IMR-90 (cell line): ENCODE measurements around the gene HMX1. TPM values are rescaled to one million over a fixed set of nuclear protein-coding genes. Genes with fewer than 3 reads are reported as not detected.

Source experiments
- ATAC-seq: fragments of 200-7000 bp; cut with Tn5 transposase; 2 replicates; pipeline ENCODE4 v1.9.1; 2020; ENCODE audit warnings: low read depth, mild to moderate bottlenecking, moderate library complexity
- BruUV-seq: library from RNA; stranded (reverse); fragments of 400-500 nt; replicated peaks from 2 replicates; lab custom pipeline; 2021; lab: Mats Ljungman, UMichigan
- CTCF ChIA-PET: fragments of 300-600 bp; formaldehyde crosslinking; extraction: SDS; loops from one replicate; lab custom pipeline; 2021; ENCODE audit warnings: antibody characterized with exemption; lab: Yijun Ruan, JAX
- POLR2A ChIA-PET: fragments of 300-600 bp; sonication (Branson Sonifier 250); formaldehyde crosslinking; loops from one replicate; lab custom pipeline; 2022; ENCODE audit warnings: antibody characterized with exemption; ENCODE audit not compliant: unreplicated experiment; lab: Charles Lee
- DNase-seq: peaks from one replicate; pipeline ENCODE4 v3.0.0; 2013
- H2AFZ ChIP-seq: replicated peaks from 2 replicates; pipeline ENCODE3; 2013; ENCODE audit warnings: low read length, mild to moderate bottlenecking; ENCODE audit not compliant: poor library complexity
- H2AK5ac ChIP-seq: 2 replicates; pipeline ENCODE4 v1.6.1; 2013; ENCODE audit warnings: low read depth, low read length, inconsistent platforms
- H2AK9ac ChIP-seq: replicated peaks from 2 replicates; pipeline ENCODE3; 2013; ENCODE audit warnings: mild to moderate bottlenecking, low read depth, low read length, moderate library complexity; ENCODE audit not compliant: poor library complexity
- H2BK120ac ChIP-seq: 2 replicates; pipeline ENCODE4 v1.6.1; 2013; ENCODE audit warnings: low read depth, low read length, inconsistent platforms
- H2BK15ac ChIP-seq: 3 replicates; pipeline ENCODE4 v1.6.1; 2013; ENCODE audit warnings: low read depth, low read length, inconsistent platforms
- H2BK20ac ChIP-seq: 2 replicates; pipeline ENCODE4 v1.6.1; 2013; ENCODE audit warnings: low read depth, mild to moderate bottlenecking, inconsistent platforms, low read length, moderate library complexity
- H2BK5ac ChIP-seq: 2 replicates; pipeline ENCODE4 v1.6.1; 2013; ENCODE audit warnings: mild to moderate bottlenecking, low read depth, low read length, inconsistent platforms; ENCODE audit not compliant: poor library complexity, severe bottlenecking
- H3K14ac ChIP-seq: replicated peaks from 2 replicates; pipeline ENCODE4 v1.6.1; 2013; ENCODE audit warnings: low read depth, low read length, inconsistent platforms
- H3K18ac ChIP-seq: 2 replicates; pipeline ENCODE4 v1.6.1; 2013; ENCODE audit warnings: low read depth, low read length, control low read depth
- H3K23ac ChIP-seq: 2 replicates; pipeline ENCODE4 v1.6.1; 2013; ENCODE audit warnings: low read depth, low read length, inconsistent platforms
- H3K27ac ChIP-seq: 2 replicates; pipeline ENCODE4 v1.5.1; 2013; ENCODE audit warnings: mild to moderate bottlenecking, control low read depth, low read length; ENCODE audit not compliant: insufficient read depth
- H3K27me3 ChIP-seq: 2 replicates; pipeline ENCODE4 v1.6.1; 2013; ENCODE audit warnings: low read length; ENCODE audit not compliant: control insufficient read depth, insufficient read depth
- H3K36me3 ChIP-seq: 2 replicates; pipeline ENCODE4 v1.6.1; 2013; ENCODE audit warnings: low read length, mixed read lengths; ENCODE audit not compliant: control insufficient read depth, insufficient read depth
- H3K4ac ChIP-seq: 2 replicates; pipeline ENCODE4 v1.6.1; 2013; ENCODE audit warnings: low read depth, low read length, inconsistent platforms
- H3K4me1 ChIP-seq: 2 replicates; pipeline ENCODE4 v1.6.1; 2013; ENCODE audit warnings: low read length, mixed read lengths; ENCODE audit not compliant: control insufficient read depth, insufficient read depth
- H3K4me2 ChIP-seq: 2 replicates; pipeline ENCODE4 v1.6.1; 2013; ENCODE audit warnings: low read depth, mild to moderate bottlenecking, control low read depth, low read length, moderate library complexity
- H3K4me3 ChIP-seq: 2 replicates; pipeline ENCODE4 v1.5.1; 2013; ENCODE audit warnings: low read depth, mild to moderate bottlenecking, control low read depth, low read length, moderate library complexity; ENCODE audit not compliant: insufficient read depth
- H3K56ac ChIP-seq: 2 replicates; pipeline ENCODE4 v1.6.1; 2013; ENCODE audit warnings: low read length, inconsistent platforms; ENCODE audit not compliant: insufficient read depth; ENCODE audit errors: extremely low read depth
- H3K79me1 ChIP-seq, 2 experiments: 2 replicates each; pipeline ENCODE4 v1.6.1; 2013; ENCODE audit warnings: low read length in 2 of 2, inconsistent platforms in 1 of 2, low read depth in 1 of 2
- H3K9ac ChIP-seq: 2 replicates; pipeline ENCODE4 v1.6.1; 2013; ENCODE audit warnings: low read depth, low read length, control low read depth
- H3K9me1 ChIP-seq: 2 replicates; pipeline ENCODE4 v1.6.1; 2013; ENCODE audit warnings: low read length, inconsistent platforms; ENCODE audit not compliant: insufficient read depth
- H3K9me3 ChIP-seq: 2 replicates; pipeline ENCODE4 v1.6.1; 2013; ENCODE audit warnings: low read length; ENCODE audit not compliant: control insufficient read depth, insufficient read depth
- H4K20me1 ChIP-seq: 2 replicates; pipeline ENCODE4 v1.6.1; 2013; ENCODE audit warnings: low read length, inconsistent platforms; ENCODE audit not compliant: insufficient read depth
- H4K5ac ChIP-seq: 2 replicates; pipeline ENCODE4 v1.6.1; 2013; ENCODE audit warnings: mild to moderate bottlenecking, low read depth, low read length, control low read depth
- H4K8ac ChIP-seq, 2 experiments: 2 replicates each; pipeline ENCODE4 v1.6.1; 2013; ENCODE audit warnings: low read depth in 2 of 2, low read length in 2 of 2, control low read depth in 1 of 2, inconsistent platforms in 1 of 2
- H4K91ac ChIP-seq: 2 replicates; pipeline ENCODE4 v1.6.1; 2013; ENCODE audit warnings: low read depth, low read length, inconsistent platforms; ENCODE audit not compliant: insufficient read depth
- CEBPB ChIP-seq: IDR thresholded peaks from 2 replicates; pipeline ENCODE4 v1.6.1; 2012; ENCODE audit warnings: low read depth, low read length, improper control_type of control experiment
- CHD1 ChIP-seq: IDR thresholded peaks from 2 replicates; pipeline ENCODE4 v1.6.1; 2012; ENCODE audit warnings: low read depth, low read length, improper control_type of control experiment
- MAFK ChIP-seq: IDR thresholded peaks from 2 replicates; pipeline ENCODE4 v1.6.1; 2012; ENCODE audit warnings: low read depth, low read length, improper control_type of control experiment
- MAZ ChIP-seq: IDR thresholded peaks from 2 replicates; pipeline ENCODE4 v1.6.1; 2012; ENCODE audit warnings: low read depth, mild to moderate bottlenecking, low read length, improper control_type of control experiment, moderate library complexity, borderline replicate concordance
- NFE2L2 ChIP-seq: fragments of 150-350 bp; IDR thresholded peaks from 2 replicates; pipeline ENCODE4 v1.6.1; 2016; ENCODE audit warnings: low read depth, mild to moderate bottlenecking, low read length
- RAD21 ChIP-seq: IDR thresholded peaks from 2 replicates; pipeline ENCODE4 v1.6.1; 2012; ENCODE audit warnings: low read length, improper control_type of control experiment
- RCOR1 ChIP-seq: IDR thresholded peaks from 2 replicates; pipeline ENCODE4 v1.6.1; 2012; ENCODE audit warnings: mild to moderate bottlenecking, low read length, improper control_type of control experiment; ENCODE audit not compliant: insufficient replicate concordance
- WGBS, 2 experiments: methylation state at CpG; one replicate each; pipeline versions ENCODE4 v1.1.5 to v1.1.7; 2013; ENCODE audit warnings: missing lambda C conversion rate in 2 of 2; ENCODE audit not compliant: insufficient read length in 1 of 2; ENCODE audit errors: extremely low coverage in 2 of 2; 5-methylcytosine and 5-hydroxymethylcytosine counted together
- dilution Hi-C: fragments of 300-500 bp; cut with HindIII; formaldehyde crosslinking; loops from one replicate; pipeline ENCODE4 v1.14.3; 2018; ENCODE audit warnings: low sequenced_read_pairs; ENCODE audit not compliant: unreplicated experiment
- in situ Hi-C: fragments of 300-500 bp; cut with MboI; formaldehyde crosslinking; loops from 3 replicates; pipeline ENCODE4 v1.14.3; 2019; ENCODE audit warnings: low sequenced_read_pairs, inconsistent platforms, mixed read lengths
- intact Hi-C: fragments of 100-400 bp; cut with micrococcal nuclease; formaldehyde crosslinking; loops from 2 replicates; pipeline ENCODE4 v1.10.0; 2022
- polyA plus RNA-seq, 3 experiments: library from polyadenylated mRNA; depleted of rRNA; stranded (reverse); fragments of >200 nt; gene quantifications; 2 replicates each; pipeline ENCODE4 v1.2.3, GENCODE V29; 2012; ENCODE audit warnings: low replicate concordance in 1 of 3
- total RNA-seq: library from RNA; depleted of rRNA; stranded (reverse); fragments of >200 nt; gene quantifications from 2 replicates; pipeline ENCODE4 v1.2.3, GENCODE V29; 2012

HMX1 gene
- total and polyA plus RNA-seq, 2 of the 4 experiments (the other 2 are of a cell fraction): not detected

- no peak overlapping the region for H4K8ac ChIP-seq
- H2AK9ac ChIP-seq: no peak overlapping the region
- H2AFZ ChIP-seq: no peak overlapping the region
- no peak for DNase-seq
- H3K9ac ChIP-seq: no peak overlapping the region
- TF ChIP-seq MAFK (no peak), RCOR1 (no peak), RAD21 (no peak), CHD1 (no peak), CEBPB (no peak), NFE2L2 (no peak), MAZ (no peak)
- intact Hi-C loops (no loop called here), dilution Hi-C loops (no loop called here), in situ Hi-C loops (no loop called here)
- H3K27me3 ChIP-seq: no peaks in the 10 kb centered on the region
- peaks cover 2% of the 10 kb centered on the region for H3K9me3 ChIP-seq
- no peaks in the 10 kb centered on the region for H3K79me1 ChIP-seq
- H3K4me1 ChIP-seq: no peaks in the 10 kb centered on the region
- CTCF ChIA-PET: no interaction called here
- no peak overlapping the region for H2BK20ac ChIP-seq
- no CpG with 5 or more reads among the region's 7 CpGs for WGBS, 2 experiments
- no peak overlapping the region for H3K4me2 ChIP-seq
- no peak overlapping the region for H2BK5ac ChIP-seq
- no peak overlapping the region for H3K27ac ChIP-seq
- no peak overlapping the region for H2BK15ac ChIP-seq
- H3K23ac ChIP-seq: no peak overlapping the region
- no peaks in the 10 kb centered on the region for H3K9me1 ChIP-seq
- H3K4ac ChIP-seq: no peak overlapping the region
- no peak overlapping the region for H3K14ac ChIP-seq
- no peak overlapping the region for H3K18ac ChIP-seq
- ATAC-seq: no peak
- no peak overlapping the region for H3K4me3 ChIP-seq
- no peak overlapping the region for H2BK120ac ChIP-seq
- H4K5ac ChIP-seq: no peak overlapping the region
- H2AK5ac ChIP-seq: no peak overlapping the region
- no peak overlapping the region for H4K91ac ChIP-seq
- BruUV-seq: no TSS peak
- no peaks in the 10 kb centered on the region for H4K20me1 ChIP-seq
- POLR2A ChIA-PET: no interaction called here
- H3K36me3 ChIP-seq: no peaks in the 10 kb centered on the region
- no peak overlapping the region for H3K56ac ChIP-seq
These were observed 41.6 kb downstream of the HMX1 start for GRCh38 chr4:8830056-8830455.
